Mucosa of descending colon (tissue), 3 donors: ENCODE results near the gene ABCA4. TPM values are rescaled to one million over a fixed set of nuclear protein-coding genes. Genes with fewer than 3 reads are reported as not detected.

Experiments
- ATAC-seq: fragments of 200-7000 bp; cut with Tn5 transposase; one replicate; pipeline ENCODE4 v1.9.1; 2020; ENCODE audit warnings: mild to moderate bottlenecking, moderate library complexity
- DNase-seq, 3 donors: peaks; one replicate each; pipeline ENCODE4 v3.0.0-alpha.2; 2020
- H3K36me3 ChIP-seq: fragments of 200-600 bp; one replicate; pipeline ENCODE4 v1.8.0; 2021; ENCODE audit warnings: low read depth, mild to moderate bottlenecking
- H3K4me1 ChIP-seq: fragments of 200-600 bp; one replicate; pipeline ENCODE4 v1.8.0; 2021; ENCODE audit warnings: low read depth, mild to moderate bottlenecking
- H3K4me3 ChIP-seq: fragments of 200-600 bp; one replicate; pipeline ENCODE4 v1.8.0; 2021; ENCODE audit warnings: mild to moderate bottlenecking
- H3K9me3 ChIP-seq: fragments of 200-600 bp; one replicate; pipeline ENCODE4 v1.8.0; 2021; ENCODE audit warnings: mild to moderate bottlenecking
- intact Hi-C, 2 donors: fragments of 100-400 bp; cut with DNase I in 1 of 2; cut with micrococcal nuclease in 1 of 2; formaldehyde crosslinking; loops; one replicate each; pipeline versions ENCODE4 v1.11.0 to v1.11.1; 2022; cut with DNase I, micrococcal nuclease
- total RNA-seq, 3 donors: library from RNA; stranded (reverse); fragmentation: NEBNext Ultra II Directional in 2 of 3; extraction: Animal tissue kit (Norgen Biotek cat#: 25700) in 2 of 3; gene quantifications; one replicate each; pipeline versions ENCODE4 v1.2.1 to v1.2.4, GENCODE V29; 2021 to 2023
- TF ChIP-seq, protein P1 (sequence below): fragments of 200-600 bp; IDR thresholded peaks from one replicate; pipeline ENCODE4 v1.8.0; 2022; ENCODE audit warnings: antibody characterized with exemption, mild to moderate bottlenecking
- donor health status: DM: no; HTN: no; CAD: no; lungs with moderate emphysema.
- donor health status: DM: no; HTN: no; CAD: no.
- donor health status: DM: no; HTN: yes; CAD: no.

ABCA4 gene
- total RNA-seq, 3 donors from 2014 or later = 0.34 to 1.0 TPM; not detected in 1

DNA sequence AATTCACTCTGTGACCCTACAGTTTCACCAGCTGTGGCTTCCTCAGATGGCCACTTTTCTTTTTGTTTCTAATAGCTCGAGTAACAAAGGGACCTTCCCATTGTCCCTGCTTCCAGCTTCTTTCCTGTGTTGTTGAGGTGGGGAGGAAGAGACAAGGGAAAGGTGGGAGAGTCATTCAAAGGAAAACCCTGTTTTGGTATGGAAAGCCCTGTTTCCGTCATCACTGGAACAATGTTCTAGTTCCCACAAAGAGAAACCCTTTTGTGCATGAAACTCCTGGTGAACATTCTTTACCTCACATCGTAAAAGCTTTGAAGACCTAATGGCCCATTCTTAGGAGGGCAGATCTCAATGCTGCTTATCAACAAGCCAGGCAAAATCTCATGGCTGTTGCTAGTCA, 62.2 kb downstream of the ABCA4 start:
- Histone ChIP-seq H3K4me3 (no peak overlapping the region), H3K36me3 (no peaks in the 10 kb centered on the region), H3K4me1 (peaks cover 4% of the 10 kb centered on the region), H3K9me3 (no peaks in the 10 kb centered on the region)
- intact Hi-C loops = no loop called here
- TF ChIP-seq, protein P1, sequence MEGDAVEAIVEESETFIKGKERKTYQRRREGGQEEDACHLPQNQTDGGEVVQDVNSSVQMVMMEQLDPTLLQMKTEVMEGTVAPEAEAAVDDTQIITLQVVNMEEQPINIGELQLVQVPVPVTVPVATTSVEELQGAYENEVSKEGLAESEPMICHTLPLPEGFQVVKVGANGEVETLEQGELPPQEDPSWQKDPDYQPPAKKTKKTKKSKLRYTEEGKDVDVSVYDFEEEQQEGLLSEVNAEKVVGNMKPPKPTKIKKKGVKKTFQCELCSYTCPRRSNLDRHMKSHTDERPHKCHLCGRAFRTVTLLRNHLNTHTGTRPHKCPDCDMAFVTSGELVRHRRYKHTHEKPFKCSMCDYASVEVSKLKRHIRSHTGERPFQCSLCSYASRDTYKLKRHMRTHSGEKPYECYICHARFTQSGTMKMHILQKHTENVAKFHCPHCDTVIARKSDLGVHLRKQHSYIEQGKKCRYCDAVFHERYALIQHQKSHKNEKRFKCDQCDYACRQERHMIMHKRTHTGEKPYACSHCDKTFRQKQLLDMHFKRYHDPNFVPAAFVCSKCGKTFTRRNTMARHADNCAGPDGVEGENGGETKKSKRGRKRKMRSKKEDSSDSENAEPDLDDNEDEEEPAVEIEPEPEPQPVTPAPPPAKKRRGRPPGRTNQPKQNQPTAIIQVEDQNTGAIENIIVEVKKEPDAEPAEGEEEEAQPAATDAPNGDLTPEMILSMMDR = no peak
- no peak for DNase-seq
- no peak for ATAC-seq

DNA sequence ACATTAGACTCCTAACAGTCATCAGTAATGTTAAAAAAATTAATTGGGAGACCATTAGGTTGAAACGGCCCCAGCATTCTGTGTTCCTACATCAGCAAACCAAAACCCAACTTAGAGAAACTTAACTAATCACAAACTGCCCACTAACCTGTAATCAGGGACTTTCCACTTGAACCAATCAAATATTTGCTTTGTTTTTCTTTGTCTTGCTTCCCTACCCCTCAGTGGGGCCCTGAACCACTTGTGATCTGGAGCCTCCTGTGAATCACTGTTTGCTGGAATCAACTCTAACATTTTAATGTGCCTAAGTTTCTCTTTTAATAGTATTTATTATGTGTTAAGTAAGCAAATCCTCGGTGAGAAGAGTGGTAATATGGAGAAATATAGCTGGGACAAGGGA, 64.0 kb downstream of the ABCA4 start:
- Histone ChIP-seq H3K4me3 (no peak overlapping the region), H3K9me3 (no peaks in the 10 kb centered on the region), H3K4me1 (peaks cover 4% of the 10 kb centered on the region), H3K36me3 (no peaks in the 10 kb centered on the region)
- ATAC-seq (no peak), DNase-seq (no peak)
- intact Hi-C loops = no loop called here
- TF ChIP-seq, protein P1 = no peak

- intact Hi-C loops = no loop called here
- Histone ChIP-seq H3K4me1 (no peaks in the 10 kb centered on the region), H3K4me3 (no peak overlapping the region), H3K9me3 (no peaks in the 10 kb centered on the region), H3K36me3 (no peaks in the 10 kb centered on the region)
- TF ChIP-seq, protein P1 = no peak
- DNase-seq = no peak
- no peak for ATAC-seq
These were observed 64.8 kb downstream of the ABCA4 start for GRCh38 chr1:94056171-94056570.

- Histone ChIP-seq H3K4me1 (no peaks in the 10 kb centered on the region), H3K9me3 (no peaks in the 10 kb centered on the region), H3K36me3 (no peaks in the 10 kb centered on the region), H3K4me3 (no peak overlapping the region)
- TF ChIP-seq, protein P1 = no peak
- intact Hi-C loops = no loop called here
- no peak for DNase-seq
- ATAC-seq = no peak
These were observed 65.4 kb downstream of the ABCA4 start for GRCh38 chr1:94055459-94056122.

DNA sequence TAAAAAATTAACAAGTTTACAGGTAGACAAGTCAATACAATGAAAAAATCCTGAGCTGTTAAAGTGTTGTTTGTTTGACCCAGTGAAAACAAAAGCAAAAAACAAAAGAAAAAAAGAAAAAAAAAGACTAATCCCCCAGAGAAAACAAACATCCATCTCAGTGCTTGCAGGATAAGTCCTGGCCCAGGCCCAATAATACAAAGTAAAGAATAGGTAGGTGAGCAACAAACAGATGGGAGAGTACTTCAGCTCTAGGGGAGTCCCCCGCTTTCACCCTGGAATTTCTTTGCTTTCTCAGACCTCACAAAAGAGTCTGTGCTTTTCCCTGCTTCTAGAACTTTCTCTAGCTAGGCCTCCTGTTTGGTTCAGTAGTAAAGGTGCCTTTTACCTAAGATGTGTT, 70.3 kb downstream of the ABCA4 start:
- H3K4me1 ChIP-seq = no peaks in the 10 kb centered on the region
- ATAC-seq = no peak
- intact Hi-C loops = no loop called here
- no peaks in the 10 kb centered on the region for H3K36me3 ChIP-seq
- TF ChIP-seq, protein P1 = no peak
- DNase-seq = no peak
- no peaks in the 10 kb centered on the region for H3K9me3 ChIP-seq
- H3K4me3 ChIP-seq = no peak overlapping the region

DNA sequence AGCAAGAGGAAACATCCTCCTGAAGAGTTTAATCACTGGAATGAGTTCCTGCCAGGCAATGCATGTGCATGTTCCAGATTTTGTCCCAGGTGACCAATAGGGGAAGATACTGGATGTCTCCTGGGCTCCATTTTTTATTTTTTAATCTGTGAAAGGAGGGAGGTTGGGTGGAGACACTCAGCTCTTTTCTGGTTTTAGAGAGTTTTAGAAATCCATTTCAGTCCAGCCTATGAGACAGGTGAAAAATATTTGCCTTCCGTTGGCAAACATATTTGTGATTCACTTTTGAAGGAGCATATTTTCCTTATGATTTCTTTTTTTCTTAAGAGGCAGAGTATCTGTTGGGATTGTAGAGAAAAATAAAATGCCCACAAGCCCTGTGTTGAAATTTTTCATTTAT, 70.7 kb downstream of the ABCA4 start:
- TF ChIP-seq, protein P1 = no peak
- no peak overlapping the region for H3K4me3 ChIP-seq
- H3K9me3 ChIP-seq = no peaks in the 10 kb centered on the region
- no peaks in the 10 kb centered on the region for H3K36me3 ChIP-seq
- ATAC-seq = no peak
- DNase-seq = no peak
- intact Hi-C loops = no loop called here
- H3K4me1 ChIP-seq = no peaks in the 10 kb centered on the region
